K562 (cell line): ENCODE results near the gene NARF. TPM values are rescaled to one million over a fixed set of nuclear protein-coding genes. Genes with fewer than 3 reads are reported as not detected.

Source experiments
- ESRRB ChIP-seq: fragments of 250-450 bp; sonication (Bioruptor Pico); IDR thresholded peaks from 2 replicates; pipeline ENCODE4 v1.5.0; 2020; ENCODE audit warnings: mild to moderate bottlenecking, moderate library complexity, borderline replicate concordance
- ILK ChIP-seq: fragments of 450-650 bp; IDR thresholded peaks from 2 replicates; pipeline ENCODE4 v1.6.1; 2016; ENCODE audit warnings: missing genetic modification characterization, low read depth, mild to moderate bottlenecking, missing compliant biosample characterization, moderate library complexity, borderline replicate concordance
- KDM2B ChIP-seq: fragments of 250-450 bp; sonication (Bioruptor Pico); IDR thresholded peaks from 2 replicates; pipeline ENCODE4 v1.8.0; 2021; ENCODE audit warnings: mild to moderate bottlenecking, moderate library complexity
- MED1 ChIP-seq: sonication (generic); formaldehyde crosslinking; IDR thresholded peaks from 2 replicates; pipeline ENCODE4 v1.8.1; 2023; ENCODE audit warnings: missing genetic modification reagents, borderline replicate concordance
- PPARD ChIP-seq: fragments of 250-450 bp; sonication (Bioruptor Pico); IDR thresholded peaks from 2 replicates; pipeline ENCODE4 v1.8.0; 2022; ENCODE audit warnings: inconsistent platforms, mild to moderate bottlenecking, moderate library complexity
- TAF15 ChIP-seq: fragments of 200-400 bp; formaldehyde crosslinking; IDR thresholded peaks from 2 replicates; pipeline ENCODE4 v1.6.1; 2017; ENCODE audit warnings: mild to moderate bottlenecking, low read depth, low read length, moderate library complexity
- TFAM ChIP-seq: fragments of 250-450 bp; sonication (Bioruptor Pico); conservative IDR thresholded peaks from 2 replicates; pipeline ENCODE4 v1.5.0; 2021; ENCODE audit warnings: mild to moderate bottlenecking, moderate library complexity
- VEZF1 ChIP-seq: fragments of 200-800 bp; sonication (Bioruptor generic); IDR thresholded peaks from 2 replicates; pipeline ENCODE4 v1.6.1; 2017; ENCODE audit warnings: missing genetic modification characterization, missing compliant biosample characterization
- ZBED1 ChIP-seq: IDR thresholded peaks from 2 replicates; pipeline ENCODE4 v1.6.1; 2014
- ZBTB17 ChIP-seq: fragments of 450-650 bp; formaldehyde crosslinking; IDR thresholded peaks from 2 replicates; pipeline ENCODE4 v1.4.0; 2020; ENCODE audit warnings: mild to moderate bottlenecking
- polyA plus RNA-seq, 8 experiments: library from polyadenylated mRNA; depleted of rRNA in 4 of 8; stranded (reverse) in 5 of 8; unstranded in 3 of 8; fragments of >200 nt; fragmentation: Nextera tagmentation in 2 of 8; fragmentation: Illumina TruSeq in 1 of 8; extraction: Ambion mirVana in 2 of 8; extraction: Trizol in 1 of 8; gene quantifications; 2 replicates each; pipeline versions ENCODE4 v1.2.1 to v1.2.3, GENCODE V29; 2011 to 2014; ENCODE audit warnings: inconsistent platforms in 1 of 8, missing spikeins in 1 of 8
- total RNA-seq, 7 experiments: library from RNA; depleted of rRNA in 6 of 7; stranded (reverse); fragments of >200 nt in 6 of 7; fragmentation: Illumina TruSeq in 2 of 7; extraction: Trizol in 2 of 7; gene quantifications; 2 replicates each; pipeline versions ENCODE4 v1.2.1 to v1.2.3, GENCODE V29; 2011 to 2021; ENCODE audit warnings: low replicate concordance in 1 of 7
- TF ChIP-seq, protein P1 (sequence below): fragments of 150-350 bp; conservative IDR thresholded peaks from 2 replicates; pipeline ENCODE4 v1.6.1; 2014; ENCODE audit warnings: low read length
- TF ChIP-seq, protein P2 (sequence below), 2 experiments: fragments of 450-650 bp; formaldehyde crosslinking in 1 of 2; IDR thresholded peaks; 2 replicates each; pipeline versions ENCODE4 v1.4.0 to v1.6.1; 2014 to 2020; ENCODE audit warnings: mild to moderate bottlenecking in 2 of 2, borderline replicate concordance in 1 of 2, low read depth in 1 of 2
- TF ChIP-seq, protein P3 (sequence below): sonication (generic); IDR thresholded peaks from 2 replicates; pipeline ENCODE4 v1.6.1; 2016

NARF gene
- total and polyA plus RNA-seq, 9 of the 15 experiments (the other 6 are each of a cell fraction or from before 2014, with no cell fraction given): 60.4 to 423 (median 132) TPM

GRCh38 chr17:82496529-82497434 is 38.2 kb downstream of the NARF start (continued):
- TF ChIP-seq KDM2B (CRISPR knock-in tag) (peak; percentile 92), ZBED1 (no peak), ZBTB17 (CRISPR knock-in tag) (peak; percentile 76; the same call in 1 of the 2 replicates), VEZF1 (CRISPR knock-in tag) (peak; percentile 59; the same call in 1 of the 2 replicates), TAF15 (no peak), MED1 (no peak), TFAM (CRISPR knock-in tag) (no peak), ILK (tag) (no peak), ESRRB (no peak), PPARD (CRISPR knock-in tag) (no peak)
- TF ChIP-seq, protein P1, sequence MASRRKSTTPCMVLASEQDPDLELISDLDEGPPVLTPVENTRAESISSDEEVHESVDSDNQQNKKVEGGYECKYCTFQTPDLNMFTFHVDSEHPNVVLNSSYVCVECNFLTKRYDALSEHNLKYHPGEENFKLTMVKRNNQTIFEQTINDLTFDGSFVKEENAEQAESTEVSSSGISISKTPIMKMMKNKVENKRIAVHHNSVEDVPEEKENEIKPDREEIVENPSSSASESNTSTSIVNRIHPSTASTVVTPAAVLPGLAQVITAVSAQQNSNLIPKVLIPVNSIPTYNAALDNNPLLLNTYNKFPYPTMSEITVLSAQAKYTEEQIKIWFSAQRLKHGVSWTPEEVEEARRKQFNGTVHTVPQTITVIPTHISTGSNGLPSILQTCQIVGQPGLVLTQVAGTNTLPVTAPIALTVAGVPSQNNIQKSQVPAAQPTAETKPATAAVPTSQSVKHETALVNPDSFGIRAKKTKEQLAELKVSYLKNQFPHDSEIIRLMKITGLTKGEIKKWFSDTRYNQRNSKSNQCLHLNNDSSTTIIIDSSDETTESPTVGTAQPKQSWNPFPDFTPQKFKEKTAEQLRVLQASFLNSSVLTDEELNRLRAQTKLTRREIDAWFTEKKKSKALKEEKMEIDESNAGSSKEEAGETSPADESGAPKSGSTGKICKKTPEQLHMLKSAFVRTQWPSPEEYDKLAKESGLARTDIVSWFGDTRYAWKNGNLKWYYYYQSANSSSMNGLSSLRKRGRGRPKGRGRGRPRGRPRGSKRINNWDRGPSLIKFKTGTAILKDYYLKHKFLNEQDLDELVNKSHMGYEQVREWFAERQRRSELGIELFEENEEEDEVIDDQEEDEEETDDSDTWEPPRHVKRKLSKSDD: no peak
- TF ChIP-seq, protein P2, sequence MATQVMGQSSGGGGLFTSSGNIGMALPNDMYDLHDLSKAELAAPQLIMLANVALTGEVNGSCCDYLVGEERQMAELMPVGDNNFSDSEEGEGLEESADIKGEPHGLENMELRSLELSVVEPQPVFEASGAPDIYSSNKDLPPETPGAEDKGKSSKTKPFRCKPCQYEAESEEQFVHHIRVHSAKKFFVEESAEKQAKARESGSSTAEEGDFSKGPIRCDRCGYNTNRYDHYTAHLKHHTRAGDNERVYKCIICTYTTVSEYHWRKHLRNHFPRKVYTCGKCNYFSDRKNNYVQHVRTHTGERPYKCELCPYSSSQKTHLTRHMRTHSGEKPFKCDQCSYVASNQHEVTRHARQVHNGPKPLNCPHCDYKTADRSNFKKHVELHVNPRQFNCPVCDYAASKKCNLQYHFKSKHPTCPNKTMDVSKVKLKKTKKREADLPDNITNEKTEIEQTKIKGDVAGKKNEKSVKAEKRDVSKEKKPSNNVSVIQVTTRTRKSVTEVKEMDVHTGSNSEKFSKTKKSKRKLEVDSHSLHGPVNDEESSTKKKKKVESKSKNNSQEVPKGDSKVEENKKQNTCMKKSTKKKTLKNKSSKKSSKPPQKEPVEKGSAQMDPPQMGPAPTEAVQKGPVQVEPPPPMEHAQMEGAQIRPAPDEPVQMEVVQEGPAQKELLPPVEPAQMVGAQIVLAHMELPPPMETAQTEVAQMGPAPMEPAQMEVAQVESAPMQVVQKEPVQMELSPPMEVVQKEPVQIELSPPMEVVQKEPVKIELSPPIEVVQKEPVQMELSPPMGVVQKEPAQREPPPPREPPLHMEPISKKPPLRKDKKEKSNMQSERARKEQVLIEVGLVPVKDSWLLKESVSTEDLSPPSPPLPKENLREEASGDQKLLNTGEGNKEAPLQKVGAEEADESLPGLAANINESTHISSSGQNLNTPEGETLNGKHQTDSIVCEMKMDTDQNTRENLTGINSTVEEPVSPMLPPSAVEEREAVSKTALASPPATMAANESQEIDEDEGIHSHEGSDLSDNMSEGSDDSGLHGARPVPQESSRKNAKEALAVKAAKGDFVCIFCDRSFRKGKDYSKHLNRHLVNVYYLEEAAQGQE (IDR thresholded peaks at IDR 0.05; ENCODE audit: borderline replicate concordance): peak; percentile 98
- TF ChIP-seq, protein P2 (CRISPR knock-in tag; IDR thresholded peaks at IDR 0.05; ENCODE audit: low read depth): no peak; the same call in 1 of the 2 replicates
- TF ChIP-seq, protein P3, sequence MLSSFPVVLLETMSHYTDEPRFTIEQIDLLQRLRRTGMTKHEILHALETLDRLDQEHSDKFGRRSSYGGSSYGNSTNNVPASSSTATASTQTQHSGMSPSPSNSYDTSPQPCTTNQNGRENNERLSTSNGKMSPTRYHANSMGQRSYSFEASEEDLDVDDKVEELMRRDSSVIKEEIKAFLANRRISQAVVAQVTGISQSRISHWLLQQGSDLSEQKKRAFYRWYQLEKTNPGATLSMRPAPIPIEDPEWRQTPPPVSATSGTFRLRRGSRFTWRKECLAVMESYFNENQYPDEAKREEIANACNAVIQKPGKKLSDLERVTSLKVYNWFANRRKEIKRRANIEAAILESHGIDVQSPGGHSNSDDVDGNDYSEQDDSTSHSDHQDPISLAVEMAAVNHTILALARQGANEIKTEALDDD: no peak
